WTC11 (cell line): Measurements from ENCODE around the gene MTFP1.

Experiments
- CBFB ChIP-seq: sonication (generic); formaldehyde crosslinking; IDR thresholded peaks from 2 replicates; pipeline ENCODE4 v1.8.1; 2022; ENCODE audit warnings: mild to moderate bottlenecking, low read depth, missing genetic modification reagents
- CTCF ChIP-seq: fragments of 200-600 bp; IDR thresholded peaks from 2 replicates; pipeline ENCODE4 v1.8.0; 2022; ENCODE audit warnings: antibody characterized with exemption
- ETV6 ChIP-seq: sonication (generic); formaldehyde crosslinking; IDR thresholded peaks from 2 replicates; pipeline ENCODE4 v1.8.1; 2022; ENCODE audit warnings: mild to moderate bottlenecking, missing genetic modification reagents
- JUN ChIP-seq: sonication (generic); formaldehyde crosslinking; IDR thresholded peaks from 2 replicates; pipeline ENCODE4 v1.8.0; 2023; ENCODE audit warnings: mild to moderate bottlenecking, missing genetic modification reagents
- KAT7 ChIP-seq: sonication (generic); formaldehyde crosslinking; IDR thresholded peaks from 2 replicates; pipeline ENCODE4 v1.8.1; 2023; ENCODE audit warnings: missing genetic modification reagents, mild to moderate bottlenecking, borderline replicate concordance
- MAX ChIP-seq: sonication (generic); formaldehyde crosslinking; IDR thresholded peaks from 2 replicates; pipeline ENCODE4 v1.8.0; 2022; ENCODE audit warnings: mild to moderate bottlenecking, missing genetic modification reagents
- NFYB ChIP-seq: sonication (generic); formaldehyde crosslinking; conservative IDR thresholded peaks from 2 replicates; pipeline ENCODE4 v1.8.0; 2022; ENCODE audit warnings: low read depth, missing genetic modification reagents
- NR3C1 ChIP-seq: sonication (generic); formaldehyde crosslinking; conservative IDR thresholded peaks from 2 replicates; pipeline ENCODE4 v1.8.1; 2023; ENCODE audit warnings: low read depth, mild to moderate bottlenecking, missing genetic modification reagents
- PRDM15 ChIP-seq: sonication (generic); formaldehyde crosslinking; IDR thresholded peaks from 2 replicates; pipeline ENCODE4 v1.8.0; 2022; ENCODE audit warnings: missing genetic modification reagents
- RELA ChIP-seq: sonication (generic); formaldehyde crosslinking; IDR thresholded peaks from 2 replicates; pipeline ENCODE4 v1.8.1; 2022; ENCODE audit warnings: missing genetic modification reagents, mild to moderate bottlenecking, borderline replicate concordance
- ZBTB43 ChIP-seq: sonication (generic); formaldehyde crosslinking; IDR thresholded peaks from 2 replicates; pipeline ENCODE4 v1.8.1; 2023; ENCODE audit warnings: mild to moderate bottlenecking, missing genetic modification reagents
- ZNF232 ChIP-seq: sonication (generic); formaldehyde crosslinking; IDR thresholded peaks from 2 replicates; pipeline ENCODE4 v1.8.0; 2022; ENCODE audit warnings: mild to moderate bottlenecking, missing genetic modification reagents
- ZNF263 ChIP-seq: sonication (generic); formaldehyde crosslinking; IDR thresholded peaks from 2 replicates; pipeline ENCODE4 v1.8.1; 2022; ENCODE audit warnings: low read depth, mild to moderate bottlenecking, moderate library complexity, missing genetic modification reagents

GRCh38 chr22:30441088-30441487, 15.5 kb downstream of the MTFP1 start:
- TF ChIP-seq NR3C1 (CRISPR knock-in tag) = no peak
- TF ChIP-seq PRDM15 (CRISPR knock-in tag) = no peak
- TF ChIP-seq ZNF263 (CRISPR knock-in tag) = no peak
- no peak for TF ChIP-seq RELA (CRISPR knock-in tag)
- no peak for TF ChIP-seq ZNF232 (CRISPR knock-in tag)
- no peak for TF ChIP-seq CTCF
- no peak for TF ChIP-seq ETV6 (CRISPR knock-in tag)
- no peak for TF ChIP-seq JUN (CRISPR knock-in tag)
- no peak for TF ChIP-seq MAX (CRISPR knock-in tag)
- no peak for TF ChIP-seq CBFB
- TF ChIP-seq NFYB (CRISPR knock-in tag) = no peak
- no peak for TF ChIP-seq KAT7 (CRISPR knock-in tag)
- TF ChIP-seq ZBTB43 (CRISPR knock-in tag) = no peak
